A204.1 (cell line): Measurements from ENCODE around the gene HSDL2.
"Not testable (repeated sequence)": the region's sequence is repeated elsewhere in the genome, so short reads cannot be mapped to it uniquely, and the experiment has no call there.

Source experiments
- FAIRE-seq: peaks from 2 replicates; lab custom pipeline; 2012; peaks lifted over from hg19 to GRCh38; lab: Jason Lieb, UNC

Gene HSDL2

DNA sequence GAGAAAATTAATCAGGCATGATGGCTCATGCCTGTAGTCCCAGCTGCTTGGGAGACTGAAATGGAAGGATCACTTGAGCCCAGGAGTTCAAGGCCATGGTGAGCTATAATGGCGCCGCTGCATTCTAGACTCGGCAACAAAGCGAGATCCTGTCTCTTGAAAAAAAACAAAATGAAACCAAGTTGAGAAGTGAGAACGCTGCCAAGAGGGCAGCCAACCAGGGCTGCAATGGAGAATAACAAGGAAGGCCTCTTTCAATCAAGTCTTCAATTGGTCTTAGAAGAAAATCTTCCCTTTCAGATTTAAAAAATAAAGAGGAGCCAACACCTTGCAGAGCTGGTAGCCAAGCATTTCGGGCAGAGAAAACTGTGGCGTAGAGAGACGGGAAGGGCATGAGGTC is 121.4 kb downstream of the HSDL2 start:
- no peak for FAIRE-seq

- FAIRE-seq: no peak
These were observed 122.5 kb downstream of the HSDL2 start for GRCh38 chr9:112502175-112502946.

DNA sequence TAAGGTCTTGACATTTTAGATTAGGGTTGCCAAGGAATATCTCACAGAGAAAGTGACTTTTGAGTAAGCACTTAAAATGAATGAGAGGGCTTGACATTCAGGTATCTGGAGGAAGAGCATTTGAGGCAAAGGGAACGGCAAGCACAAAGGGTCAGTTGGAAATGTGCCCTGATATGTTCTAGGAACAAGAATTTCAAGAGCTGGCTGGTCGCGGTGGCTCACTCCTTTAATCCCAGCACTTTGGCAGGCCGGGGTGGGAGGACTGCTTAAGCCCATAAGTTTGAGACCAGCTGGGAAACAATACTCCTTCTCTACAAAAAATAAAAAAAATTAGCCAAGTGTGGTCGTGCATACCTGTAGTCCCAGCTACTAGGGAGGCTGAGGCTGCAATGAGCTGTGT is 123.3 kb downstream of the HSDL2 start:
- no peak for FAIRE-seq

- no peak for FAIRE-seq
These were observed 125.2 kb downstream of the HSDL2 start for GRCh38 chr9:112505086-112505485.

GRCh38 chr9:112505607-112506006 is 125.7 kb downstream of the HSDL2 start:
- no peak for FAIRE-seq

GRCh38 chr9:112506571-112506970 is 126.7 kb downstream of the HSDL2 start:
- no peak for FAIRE-seq

GRCh38 chr9:112507001-112507680 is 127.2 kb downstream of the HSDL2 start:
- FAIRE-seq: no peak

DNA sequence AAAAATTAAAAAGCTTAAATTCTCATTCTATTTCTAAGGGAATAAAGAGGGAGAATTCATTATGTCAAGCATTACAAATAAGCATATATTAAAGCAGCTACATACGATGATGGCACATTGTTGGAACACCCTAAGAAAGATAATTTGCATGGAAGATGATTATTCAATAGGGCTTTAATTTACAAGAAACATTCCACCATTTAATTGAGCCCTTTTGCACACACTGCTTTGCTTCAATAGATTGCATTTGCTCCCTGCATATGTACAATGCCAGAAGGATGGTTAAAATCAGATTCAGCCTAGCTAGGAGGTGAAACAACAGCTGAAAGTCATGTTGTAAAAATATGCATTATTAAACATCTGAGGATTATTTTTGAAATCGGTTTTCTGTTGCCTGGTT is 128.5 kb downstream of the HSDL2 start:
- no peak for FAIRE-seq

DNA sequence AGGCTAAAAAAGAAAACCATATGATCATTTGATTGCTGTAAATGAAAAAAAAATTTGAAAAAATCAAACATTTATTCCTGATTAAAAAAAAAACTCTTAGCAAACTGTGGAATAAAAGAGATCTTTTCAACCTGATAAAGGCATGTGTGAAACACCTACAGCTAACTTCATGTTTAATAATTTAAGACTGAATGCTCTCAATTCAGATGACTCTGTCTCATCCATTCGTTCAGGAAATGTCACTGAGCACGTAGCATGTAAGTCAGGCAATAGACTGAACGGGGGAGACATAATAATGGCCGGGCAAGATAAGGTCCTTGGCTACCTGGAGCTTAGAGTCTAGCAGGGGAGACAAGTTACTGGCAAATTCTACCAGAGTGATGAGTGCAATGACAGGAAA is 132.5 kb downstream of the HSDL2 start:
- not testable (repeated sequence) for FAIRE-seq

DNA sequence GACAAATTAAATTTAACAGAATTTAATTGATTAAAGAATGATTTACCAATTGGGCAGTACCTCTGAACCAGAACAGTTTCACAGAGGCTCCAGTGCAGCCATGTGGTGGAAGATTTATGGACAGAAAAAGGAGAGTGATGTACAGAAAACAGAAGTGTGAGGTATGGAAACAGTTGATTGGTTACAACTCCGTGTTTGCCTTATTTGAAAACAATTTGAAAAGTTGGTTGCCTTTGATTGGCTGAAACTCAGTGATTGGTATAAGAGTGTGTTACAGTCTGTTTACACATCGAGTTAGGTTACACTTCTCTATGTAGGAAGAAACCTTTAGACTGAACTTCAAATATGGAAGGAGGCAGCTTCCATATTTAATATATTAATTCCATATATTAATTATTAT is 136.9 kb downstream of the HSDL2 start:
- FAIRE-seq: no peak

- FAIRE-seq: no peak
These were observed 140.2 kb downstream of the HSDL2 start for GRCh38 chr9:112520069-112520468.

DNA sequence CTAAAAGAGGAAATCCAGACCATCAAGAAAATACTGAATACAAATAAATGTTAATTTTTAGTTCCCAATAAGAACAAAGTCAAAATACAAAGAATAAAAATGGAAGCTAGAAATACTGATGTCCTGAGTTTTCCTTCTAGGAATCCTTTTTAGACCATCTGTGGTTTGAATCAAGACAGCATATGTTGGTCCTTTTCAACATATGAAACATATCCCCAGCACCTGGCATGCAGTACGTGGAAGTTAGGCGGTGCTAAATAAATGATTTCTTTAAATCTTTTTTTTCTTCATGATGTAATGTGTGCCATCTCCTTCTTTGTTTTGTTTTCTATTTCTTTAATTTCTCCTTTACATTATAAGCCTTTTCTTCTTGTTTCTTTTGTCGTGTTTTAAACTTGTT is 140.7 kb downstream of the HSDL2 start:
- no peak for FAIRE-seq
